Astrocyte (in vitro differentiated cells and primary cell): ENCODE data around the gene ANTXR2.

Experiments used
- CTCF ChIP-seq: IDR thresholded peaks from 2 replicates; pipeline ENCODE4 v1.5.1; 2011; ENCODE audit warnings: low read depth, mild to moderate bottlenecking, inconsistent platforms, low read length, moderate library complexity; ENCODE audit not compliant: insufficient read depth
- EZH2 ChIP-seq: IDR thresholded peaks from 2 replicates; pipeline ENCODE4 v1.6.1; 2012; ENCODE audit warnings: mild to moderate bottlenecking, low read length, inconsistent platforms; ENCODE audit not compliant: insufficient read depth

- TF ChIP-seq CTCF (no peak), EZH2 (no peak)
Observed at GRCh38 chr4:79958466-79959264, 114.4 kb downstream of the ANTXR2 start.
